GM21423 (cell line): ENCODE results near the gene CD226.

Source experiments
- ATAC-seq: cut with Tn5 transposase; IDR thresholded peaks from one replicate; pipeline ENCODE4 v1.9.1; 2021; ENCODE audit warnings: mild to moderate bottlenecking, moderate library complexity; ENCODE audit not compliant: unreplicated experiment

The CD226 gene

GRCh38 chr18:69820538-69820937, 127.1 kb downstream of the CD226 start:
- no peak for ATAC-seq

DNA sequence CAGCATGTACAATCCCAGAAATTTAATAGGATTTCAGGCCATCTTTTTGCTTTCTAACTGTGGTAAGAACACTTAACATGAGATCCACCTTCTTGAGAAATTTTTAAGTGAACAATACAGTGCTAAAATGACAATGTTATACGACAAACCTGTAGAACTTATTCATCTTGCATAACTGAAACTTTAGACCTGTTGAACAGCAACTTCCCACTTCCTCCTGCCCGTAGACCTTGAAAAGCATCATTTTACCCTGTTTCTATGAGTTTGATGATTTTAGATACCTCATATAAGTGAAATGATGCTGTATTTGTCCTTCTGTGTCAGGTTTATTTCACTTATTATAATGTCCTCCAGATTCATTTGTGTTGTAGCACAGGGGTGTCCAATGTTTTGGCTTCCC, 128.2 kb downstream of the CD226 start:
- no peak for ATAC-seq

DNA sequence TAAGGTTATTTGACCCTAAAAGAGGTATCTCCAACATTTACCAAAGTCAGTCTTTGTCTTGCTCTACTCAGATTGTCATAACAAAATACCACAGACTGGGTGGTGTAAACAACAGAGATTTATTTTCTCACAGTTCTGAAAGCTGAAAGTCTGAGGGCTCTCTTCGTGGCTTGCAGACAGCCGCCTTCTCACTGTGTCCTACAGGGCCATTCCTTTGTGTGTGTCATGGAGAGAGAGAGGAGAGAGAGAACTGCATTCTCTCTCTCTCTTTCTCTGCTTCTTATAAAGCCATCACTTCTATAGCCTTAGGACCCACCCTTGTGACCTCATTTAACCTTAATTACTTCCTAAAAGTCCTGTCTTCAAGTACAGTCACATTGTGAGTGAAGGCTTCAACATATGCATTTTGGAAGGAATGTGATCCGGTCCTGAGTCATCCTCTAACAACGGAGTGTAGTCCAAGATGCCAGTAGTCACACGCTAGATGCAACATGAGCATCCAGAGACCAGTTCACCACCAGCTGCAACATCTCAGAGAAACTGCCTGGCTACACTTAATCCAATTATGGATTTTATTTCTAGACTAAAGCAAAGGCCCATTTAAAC, 130.2 kb downstream of the CD226 start:
- ATAC-seq, result no peak

GRCh38 chr18:69814861-69815385, 132.8 kb downstream of the CD226 start:
- no peak for ATAC-seq

DNA sequence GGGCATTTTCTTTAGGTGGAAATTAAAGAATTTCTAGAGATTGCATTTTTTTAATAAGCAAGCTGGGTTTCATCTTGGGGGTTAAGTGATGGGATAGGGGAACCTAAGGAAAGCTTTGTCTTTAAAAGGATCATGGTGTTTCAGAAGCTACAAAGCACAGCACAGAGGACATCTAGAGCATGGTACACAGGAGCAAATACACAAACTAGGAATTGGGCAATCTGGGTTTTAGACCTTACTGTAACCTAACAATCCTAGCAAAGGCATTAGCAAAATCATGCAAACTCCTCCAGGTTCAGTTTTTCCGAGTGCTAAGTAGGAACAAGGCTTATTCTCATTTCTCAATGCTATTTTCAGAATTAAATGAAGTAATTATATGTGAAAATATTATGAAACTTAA, 134.1 kb downstream of the CD226 start:
- ATAC-seq, result no peak

- ATAC-seq, result no peak
These were observed 139.3 kb downstream of the CD226 start for GRCh38 chr18:69808399-69808798.

GRCh38 chr18:69804776-69805501, 142.7 kb downstream of the CD226 start:
- no peak for ATAC-seq
